ENCODE results near the gene BTBD17.

BTBD17 gene

GRCh38 chr17:74357466-74357809 is 4.2 kb downstream of the BTBD17 start:
- DNase-seq, result no peak

GRCh38 chr17:74356646-74357465 is 4.8 kb downstream of the BTBD17 start:
- no peak for DNase-seq

GRCh38 chr17:74355065-74355464 is 6.6 kb downstream of the BTBD17 start:
- no peak for DNase-seq

- DNase-seq, result no peak
Measured at GRCh38 chr17:74354561-74354960, 7.1 kb downstream of the BTBD17 start.

GRCh38 chr17:74354123-74354522 is 7.5 kb downstream of the BTBD17 start:
- DNase-seq, result no peak

- DNase-seq, result no peak
Measured at GRCh38 chr17:74353446-74354060, 8.1 kb downstream of the BTBD17 start.

- DNase-seq, result no peak
Measured at GRCh38 chr17:74351552-74352210, 10.0 kb downstream of the BTBD17 start.

- no peak for DNase-seq
Measured at GRCh38 chr17:74350486-74350885, 11.2 kb downstream of the BTBD17 start.

- no peak for DNase-seq
Measured at GRCh38 chr17:74349120-74349519, 12.5 kb downstream of the BTBD17 start.

GRCh38 chr17:74347646-74348045 is 14.0 kb downstream of the BTBD17 start:
- DNase-seq, result no peak

- DNase-seq, result no peak
Measured at GRCh38 chr17:74345433-74346241, 16.0 kb downstream of the BTBD17 start.

GRCh38 chr17:74344658-74345057 is 17.0 kb downstream of the BTBD17 start:
- no peak for DNase-seq

- no peak for DNase-seq
Measured at GRCh38 chr17:74343526-74344284, 18.0 kb downstream of the BTBD17 start.

- DNase-seq, result no peak
Measured at GRCh38 chr17:74343121-74343520, 18.5 kb downstream of the BTBD17 start.

GRCh38 chr17:74342224-74342623 is 19.4 kb downstream of the BTBD17 start:
- DNase-seq, result no peak

GRCh38 chr17:74340470-74341023 is 21.1 kb downstream of the BTBD17 start:
- DNase-seq, result no peak

- no peak for DNase-seq
Measured at GRCh38 chr17:74339537-74340195, 22.0 kb downstream of the BTBD17 start.

- no peak for DNase-seq
Measured at GRCh38 chr17:74337834-74338500, 23.7 kb downstream of the BTBD17 start.

GRCh38 chr17:74336307-74336706 is 25.4 kb downstream of the BTBD17 start:
- no peak for DNase-seq

GRCh38 chr17:74335529-74336062 is 26.1 kb downstream of the BTBD17 start:
- DNase-seq, result no peak

Data from NCI-H226 (cell line).